GM19240 (cell line): ENCODE results near the gene KLK1.

Experiments
- DNase-seq: peaks from one replicate; pipeline ENCODE4 v3.0.0; 2011; ENCODE audit warnings: low spot score; ENCODE audit not compliant: insufficient read length

Gene KLK1

GRCh38 chr19:50823389-50824042, at the start of gene KLK1:
Gene KLK1, minus strand, starts transcription at chr19:50823787. Its CDS starts 39 bp downstream, at chr19:50823748.
- no peak for DNase-seq

- DNase-seq, result no peak
Observed at GRCh38 chr19:50873056-50873455, 49.5 kb upstream of the KLK1 start, which contains the start of gene KLK2. Gene KLK2, plus strand, starts transcription at chr19:50873439. Its CDS starts 35 bp downstream, at chr19:50873474.

- no peak for DNase-seq
Observed at GRCh38 chr19:50870417-50871089, 47.0 kb upstream of the KLK1 start.

GRCh38 chr19:50869479-50869878, 45.9 kb upstream of the KLK1 start:
- no peak for DNase-seq

- DNase-seq, result no peak
Observed at GRCh38 chr19:50861496-50862286, 38.1 kb upstream of the KLK1 start.

GRCh38 chr19:50861010-50861409, 37.4 kb upstream of the KLK1 start:
- DNase-seq, result no peak

- no peak for DNase-seq
Observed at GRCh38 chr19:50859849-50860248, 36.3 kb upstream of the KLK1 start.

- DNase-seq, result no peak
Observed at GRCh38 chr19:50858886-50859285, 35.3 kb upstream of the KLK1 start.

GRCh38 chr19:50857366-50857765, 33.8 kb upstream of the KLK1 start:
- no peak for DNase-seq

- no peak for DNase-seq
Observed at GRCh38 chr19:50854636-50855410, 31.2 kb upstream of the KLK1 start, which contains the start of gene KLK3. Gene KLK3, plus strand, starts transcription at chr19:50854915. Its CDS starts 41 bp downstream, at chr19:50854956.

- DNase-seq, result no peak
Observed at GRCh38 chr19:50851620-50852019, 28.0 kb upstream of the KLK1 start.

- DNase-seq, result no peak
Observed at GRCh38 chr19:50850738-50851137, 27.2 kb upstream of the KLK1 start.

- no peak for DNase-seq
Observed at GRCh38 chr19:50844296-50844935, 20.8 kb upstream of the KLK1 start.

- no peak for DNase-seq
Observed at GRCh38 chr19:50843701-50844221, 20.2 kb upstream of the KLK1 start.

GRCh38 chr19:50843205-50843604, 19.6 kb upstream of the KLK1 start:
- no peak for DNase-seq

GRCh38 chr19:50842130-50842529, 18.5 kb upstream of the KLK1 start:
- DNase-seq, result no peak

GRCh38 chr19:50839712-50840655, 16.4 kb upstream of the KLK1 start:
- no peak for DNase-seq

- DNase-seq, result no peak
Observed at GRCh38 chr19:50838239-50838638, 14.7 kb upstream of the KLK1 start.

GRCh38 chr19:50837300-50837699, 13.7 kb upstream of the KLK1 start:
- DNase-seq, result no peak
